ENCODE data around the gene SYNE1.

- no peak for TF ChIP-seq YY1 (IDR thresholded peaks at IDR 0.05; ENCODE audit: insufficient read depth, insufficient read length)
- no peak for TF ChIP-seq SUZ12 (IDR thresholded peaks at IDR 0.05; ENCODE audit: extremely low read depth, insufficient read depth, insufficient read length)
- no peak for TF ChIP-seq ZNF274 (IDR thresholded peaks at IDR 0.05; ENCODE audit: low read depth, low read length)
These were observed 410 bp downstream of the SYNE1 start for GRCh38 chr6:152636609-152637295.
